H9 (cell line): ENCODE results near the gene TRPV5. TPM values are rescaled to one million over a fixed set of nuclear protein-coding genes. Genes with fewer than 3 reads are reported as not detected.

Experiments
- DNase-seq: peaks from one replicate; pipeline ENCODE4 v3.0.0-alpha.2; 2017
- H2AFZ ChIP-seq: one replicate; pipeline ENCODE4 v1.6.1; 2013; ENCODE audit warnings: mild to moderate bottlenecking, low read length, control low read depth, moderate library complexity
- H2AK5ac ChIP-seq: 2 replicates; pipeline ENCODE4 v1.6.1; 2013; ENCODE audit warnings: low read length, control low read depth, mixed read lengths; ENCODE audit not compliant: insufficient read length
- H2BK120ac ChIP-seq: one replicate; pipeline ENCODE4 v1.6.1; 2013; ENCODE audit warnings: low read depth, mild to moderate bottlenecking, low read length, control low read depth, inconsistent platforms; ENCODE audit not compliant: poor library complexity, severe bottlenecking
- H2BK12ac ChIP-seq: 2 replicates; pipeline ENCODE4 v1.6.1; 2013; ENCODE audit warnings: low read length, control low read depth, mixed read lengths, low read depth; ENCODE audit not compliant: insufficient read length
- H2BK15ac ChIP-seq: 2 replicates; pipeline ENCODE4 v1.6.1; 2013; ENCODE audit warnings: low read depth, low read length, control low read depth
- H2BK20ac ChIP-seq: one replicate; pipeline ENCODE4 v1.6.1; 2013; ENCODE audit warnings: low read depth, mild to moderate bottlenecking, low read length, control low read depth, inconsistent platforms; ENCODE audit not compliant: poor library complexity, severe bottlenecking
- H2BK5ac ChIP-seq: 2 replicates; pipeline ENCODE4 v1.6.1; 2013; ENCODE audit warnings: low read length, control low read depth, mixed read lengths; ENCODE audit not compliant: insufficient read length
- H3K14ac ChIP-seq: 2 replicates; pipeline ENCODE4 v1.6.1; 2013; ENCODE audit warnings: low read length, control low read depth; ENCODE audit not compliant: insufficient read depth
- H3K18ac ChIP-seq: 2 replicates; pipeline ENCODE4 v1.6.1; 2013; ENCODE audit warnings: low read depth, mild to moderate bottlenecking, mixed read lengths, low read length, control low read depth; ENCODE audit not compliant: insufficient read length
- H3K23ac ChIP-seq: 2 replicates; pipeline ENCODE4 v1.6.1; 2013; ENCODE audit warnings: low read length, control low read depth, mixed read lengths, low read depth; ENCODE audit not compliant: insufficient read length
- H3K23me2 ChIP-seq: 2 replicates; pipeline ENCODE4 v1.6.1; 2013; ENCODE audit warnings: low read depth, mild to moderate bottlenecking, mixed read lengths, low read length, control low read depth; ENCODE audit not compliant: insufficient read length, poor library complexity, severe bottlenecking
- H3K27ac ChIP-seq: 2 replicates; pipeline ENCODE4 v1.5.1; 2013; ENCODE audit warnings: low read length, control low read depth, mixed read lengths, low read depth; ENCODE audit not compliant: insufficient read length
- H3K27me3 ChIP-seq: 2 replicates; pipeline ENCODE4 v1.6.1; 2013; ENCODE audit warnings: low read length, control low read depth, inconsistent platforms; ENCODE audit not compliant: insufficient read depth
- H3K4ac ChIP-seq: 2 replicates; pipeline ENCODE4 v1.6.1; 2013; ENCODE audit warnings: low read depth, mild to moderate bottlenecking, control low read depth, inconsistent platforms, low read length, moderate library complexity
- H3K4me1 ChIP-seq: 2 replicates; pipeline ENCODE4 v1.6.1; 2013; ENCODE audit warnings: low read length, control low read depth, inconsistent platforms; ENCODE audit not compliant: insufficient read depth
- H3K4me2 ChIP-seq: 2 replicates; pipeline ENCODE4 v1.6.1; 2013; ENCODE audit warnings: low read length, control low read depth, mixed read lengths; ENCODE audit not compliant: insufficient read length, insufficient read depth
- H3K56ac ChIP-seq: 2 replicates; pipeline ENCODE4 v1.6.1; 2013; ENCODE audit warnings: low read depth, mild to moderate bottlenecking, mixed read lengths, low read length, control low read depth; ENCODE audit not compliant: insufficient read length
- H3K79me1 ChIP-seq: 2 replicates; pipeline ENCODE4 v1.6.1; 2013; ENCODE audit warnings: low read depth, mild to moderate bottlenecking, moderate library complexity, low read length, control low read depth, inconsistent platforms; ENCODE audit not compliant: insufficient read depth, poor library complexity, severe bottlenecking
- H3K79me2 ChIP-seq: 2 replicates; pipeline ENCODE4 v1.6.1; 2013; ENCODE audit warnings: low read length, control low read depth, inconsistent platforms; ENCODE audit not compliant: insufficient read depth
- H3K9ac ChIP-seq: 2 replicates; pipeline ENCODE4 v1.6.1; 2013; ENCODE audit warnings: low read length, control low read depth, mixed read lengths; ENCODE audit not compliant: insufficient read length; ENCODE audit errors: extremely low read depth
- H3K9me3 ChIP-seq: one replicate; pipeline ENCODE4 v1.6.1; 2013; ENCODE audit warnings: low read depth, low read length, inconsistent platforms; ENCODE audit not compliant: control insufficient read depth
- H3T11ph ChIP-seq: one replicate; pipeline ENCODE4 v1.6.1; 2013; ENCODE audit warnings: mild to moderate bottlenecking, low read length, control low read depth, inconsistent platforms
- H4K20me1 ChIP-seq: one replicate; pipeline ENCODE4 v1.6.1; 2013; ENCODE audit not compliant: control insufficient read depth, insufficient read length, insufficient read depth
- H4K5ac ChIP-seq: 2 replicates; pipeline ENCODE4 v1.6.1; 2013; ENCODE audit warnings: low read depth, mild to moderate bottlenecking, mixed read lengths, low read length, control low read depth; ENCODE audit not compliant: insufficient read length
- H4K8ac ChIP-seq: replicated peaks from 2 replicates; pipeline ENCODE4 v1.6.1; 2013; ENCODE audit warnings: low read length, control low read depth, mixed read lengths, low read depth; ENCODE audit not compliant: insufficient read length
- H4K91ac ChIP-seq: 2 replicates; pipeline ENCODE4 v1.6.1; 2013; ENCODE audit warnings: low read depth, mild to moderate bottlenecking, moderate library complexity, mixed read lengths, low read length, control low read depth; ENCODE audit not compliant: insufficient read length
- H3K27ac Mint-ChIP-seq, 3 experiments: 2 replicates in 2 of 3; 3 replicates in 1 of 3; pipeline ENCODE4 v1.8.0; 2020 to 2021; ENCODE audit warnings: mixed read lengths in 3 of 3, mild to moderate bottlenecking in 1 of 3, moderate library complexity in 1 of 3
- H3K27me3 Mint-ChIP-seq: 2 replicates; pipeline ENCODE4 v1.8.0; 2021; ENCODE audit warnings: low read depth, mild to moderate bottlenecking, moderate library complexity, mixed read lengths
- H3K36me3 Mint-ChIP-seq, 3 experiments: 2 replicates in 2 of 3; 3 replicates in 1 of 3; pipeline ENCODE4 v1.8.0; 2020 to 2021; ENCODE audit warnings: low read depth in 3 of 3, mixed read lengths in 3 of 3; ENCODE audit not compliant: insufficient read depth in 1 of 3
- H3K4me1 Mint-ChIP-seq, 2 experiments: 2 replicates each; pipeline ENCODE4 v1.8.0; 2020; ENCODE audit warnings: mixed read lengths in 2 of 2
- H3K4me3 Mint-ChIP-seq, 2 experiments: 2 replicates in 1 of 2; 3 replicates in 1 of 2; pipeline ENCODE4 v1.8.0; 2020 to 2021; ENCODE audit warnings: mild to moderate bottlenecking in 2 of 2, mixed read lengths in 2 of 2, moderate library complexity in 1 of 2
- H3K9me3 Mint-ChIP-seq, 2 experiments: 2 replicates in 1 of 2; 3 replicates in 1 of 2; pipeline ENCODE4 v1.8.0; 2020; ENCODE audit warnings: mild to moderate bottlenecking in 2 of 2, mixed read lengths in 2 of 2, moderate library complexity in 1 of 2
- CTCF ChIP-seq: fragments of 200-600 bp; sonication (generic); conservative IDR thresholded peaks from 3 replicates; pipeline ENCODE4 v1.8.0; 2021; ENCODE audit warnings: antibody characterized with exemption, mild to moderate bottlenecking
- WGBS: extraction: QIAGEN DNeasy Blood & Tissue Kit; methylation state at CpG from one replicate; pipeline ENCODE4 v1.1.7; 2013; ENCODE audit warnings: missing lambda C conversion rate, low lambda C conversion rate, mixed read lengths; ENCODE audit not compliant: insufficient read length; ENCODE audit errors: extremely low coverage; 5-methylcytosine and 5-hydroxymethylcytosine counted together
- total RNA-seq: library from RNA; stranded (reverse); gene quantifications from 2 replicates; pipeline ENCODE4 v1.2.1, GENCODE V29; 2021

Gene TRPV5
- total RNA-seq, 1 experiment from 2014 or later = not detected

- Histone ChIP-seq H3K23me2 (no peaks in the 10 kb centered on the region), H3K79me2 (no peaks in the 10 kb centered on the region), H2BK120ac (no peak overlapping the region)
These were observed 18.2 kb downstream of the TRPV5 start for GRCh38 chr7:142915315-142915714.

More at GRCh38 chr7:142915315-142915714, 18.2 kb downstream of the TRPV5 start:
- Histone ChIP-seq H4K5ac (no peak overlapping the region), H2BK20ac (no peak overlapping the region), H3K14ac (no peak overlapping the region), H3K9ac (no peak overlapping the region), H3K79me1 (no peaks in the 10 kb centered on the region), H4K91ac (no peak overlapping the region), H2AK5ac (no peak overlapping the region), H4K8ac (no peak overlapping the region), H3K23ac (no peak overlapping the region), H3K4me1 (no peaks in the 10 kb centered on the region), H2AFZ (no peak overlapping the region), H3K4me2 (no peak overlapping the region), H3K27me3 (no peaks in the 10 kb centered on the region), H3K9me3 (no peaks in the 10 kb centered on the region), H3K18ac (no peak overlapping the region), H3T11ph (no peak overlapping the region), H3K4ac (no peak overlapping the region), H3K27ac (no peak overlapping the region), H2BK12ac (no peak overlapping the region), H4K20me1 (no peaks in the 10 kb centered on the region), H2BK15ac (no peak overlapping the region), H2BK5ac (no peak overlapping the region), H3K56ac (no peak overlapping the region)
- H3K27ac Mint-ChIP-seq = no peak overlapping the region
- no peak overlapping the region for H3K4me3 Mint-ChIP-seq
- H3K36me3 Mint-ChIP-seq = no peaks in the 10 kb centered on the region
- no peak for DNase-seq
- H3K9me3 Mint-ChIP-seq = 0 out of 5 replicates have a peak, but pooled peaks cover 0 to 3% of the 10 kb centered on the region in 2 experiments
- no CpG with 5 or more reads among the region's 8 CpGs for WGBS
- H3K27me3 Mint-ChIP-seq = peaks cover 16% of the 10 kb centered on the region
- no peak for TF ChIP-seq CTCF
- H3K4me1 Mint-ChIP-seq = peaks cover 4 to 7% of the 10 kb centered on the region in 2 experiments
